Stimulated activated CD4-positive, alpha-beta T cell treated with anti-CD3 and anti-CD28 coated beads, Interleukin-1b, Interleukin-23, amount 100 ng/mL, for 4 hours (primary cell): ENCODE results near the gene FAF2.
"Not testable (repeated sequence)": the region's sequence is repeated elsewhere in the genome, so short reads cannot be mapped to it uniquely, and the experiment has no call there.

Experiments
- DNase-seq, 2 donors: peaks; one replicate each; pipeline ENCODE4 v3.0.0-alpha.2; 2020; ENCODE audit warnings: low read depth in 2 of 2

The FAF2 gene

DNA sequence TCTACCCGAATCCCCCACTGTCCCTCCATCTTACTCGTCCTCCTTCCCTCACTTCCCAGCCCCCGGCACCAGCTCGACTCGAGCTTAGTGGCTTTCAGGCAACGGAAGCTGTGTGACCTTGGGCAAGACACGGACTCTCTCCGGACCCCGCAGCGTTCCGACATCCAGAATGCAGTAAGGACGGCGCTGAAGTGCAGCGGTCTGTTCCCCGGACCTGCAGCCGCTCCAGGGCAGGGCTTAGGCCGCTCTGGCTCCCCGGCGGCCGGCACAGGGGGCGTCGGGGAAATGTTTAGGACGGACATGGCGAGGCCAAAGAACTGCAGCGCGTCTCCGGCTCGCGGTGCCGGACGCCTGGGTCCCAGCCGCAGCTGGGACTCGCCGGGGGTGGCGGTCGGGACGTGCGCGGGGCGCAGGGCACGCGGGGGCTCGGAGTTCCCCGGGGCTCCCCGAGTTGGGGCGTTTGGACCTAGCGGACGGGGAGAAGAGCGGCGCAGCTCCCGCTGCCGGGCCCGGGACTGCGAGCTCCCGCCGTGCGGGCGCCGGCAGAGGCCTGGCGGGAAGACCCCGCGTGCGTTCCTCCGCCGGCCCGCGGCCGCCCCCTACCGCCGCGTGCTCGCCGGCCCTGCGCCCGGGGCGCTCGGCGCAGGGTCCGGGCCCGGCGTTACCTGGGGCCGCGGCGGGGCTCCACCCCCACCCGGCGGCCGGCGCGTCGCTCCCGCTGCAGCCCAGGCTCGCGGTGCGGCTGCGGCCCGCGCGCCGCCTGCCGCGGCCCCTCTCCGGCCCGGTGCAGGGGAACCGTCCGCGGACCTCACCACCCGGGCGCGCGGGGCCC, 94.6 kb downstream of the FAF2 start:
- DNase-seq: no peak

DNA sequence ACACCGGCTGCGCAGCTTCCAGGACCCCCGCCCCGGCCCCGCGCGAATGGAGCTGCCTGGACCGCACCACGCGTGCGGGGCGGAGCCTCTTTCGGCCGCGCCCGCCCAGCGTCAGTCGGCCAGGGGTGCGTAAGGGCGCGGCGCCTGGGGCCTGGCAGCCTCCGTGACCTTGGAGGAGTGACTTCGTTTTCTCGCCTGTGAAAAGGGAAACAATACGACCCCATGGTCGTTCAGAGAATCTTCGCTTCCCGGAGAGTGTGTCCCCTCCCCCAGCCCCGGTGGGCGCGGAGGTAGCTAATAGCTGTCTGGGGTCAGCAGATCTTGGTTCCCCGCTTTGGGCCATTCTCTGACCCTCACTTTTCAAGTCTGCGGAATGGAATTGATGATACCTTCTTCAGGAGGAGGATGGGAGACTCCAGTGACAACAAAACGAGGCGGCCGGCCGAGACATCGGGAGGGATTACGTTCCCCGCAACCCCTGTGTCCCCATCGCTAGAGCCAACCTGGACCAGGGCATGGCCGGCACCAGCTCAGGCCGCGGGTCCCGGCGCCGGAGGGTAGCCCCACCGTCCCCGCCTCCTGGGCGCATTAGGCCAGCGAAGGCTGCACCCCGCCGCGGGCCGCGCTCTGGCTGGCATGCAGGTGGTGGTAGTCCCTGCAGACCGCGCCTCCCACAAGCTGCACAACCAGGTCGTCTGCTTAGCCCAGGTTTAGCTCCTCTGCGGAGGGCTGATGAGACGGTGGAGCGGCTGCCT, 95.4 kb downstream of the FAF2 start:
- DNase-seq: peak; percentile 43 to 73

DNA sequence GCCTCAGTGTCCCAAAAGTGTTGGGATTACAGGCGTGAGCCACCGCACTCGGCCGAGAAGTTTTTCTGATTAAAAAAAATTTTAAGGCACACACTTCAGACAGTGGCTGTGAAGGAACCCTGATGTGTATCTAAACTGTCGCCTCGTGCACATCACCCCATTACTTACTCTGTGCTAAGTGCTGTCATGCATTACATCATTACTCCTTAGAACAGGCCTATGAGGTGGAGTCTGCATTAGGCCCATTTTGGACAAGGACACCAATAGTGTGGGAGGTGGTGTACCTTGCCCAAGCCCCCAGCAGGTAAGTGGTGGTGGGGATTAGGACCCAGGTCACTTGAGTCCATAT, 97.2 kb downstream of the FAF2 start:
- no peak for DNase-seq

DNA sequence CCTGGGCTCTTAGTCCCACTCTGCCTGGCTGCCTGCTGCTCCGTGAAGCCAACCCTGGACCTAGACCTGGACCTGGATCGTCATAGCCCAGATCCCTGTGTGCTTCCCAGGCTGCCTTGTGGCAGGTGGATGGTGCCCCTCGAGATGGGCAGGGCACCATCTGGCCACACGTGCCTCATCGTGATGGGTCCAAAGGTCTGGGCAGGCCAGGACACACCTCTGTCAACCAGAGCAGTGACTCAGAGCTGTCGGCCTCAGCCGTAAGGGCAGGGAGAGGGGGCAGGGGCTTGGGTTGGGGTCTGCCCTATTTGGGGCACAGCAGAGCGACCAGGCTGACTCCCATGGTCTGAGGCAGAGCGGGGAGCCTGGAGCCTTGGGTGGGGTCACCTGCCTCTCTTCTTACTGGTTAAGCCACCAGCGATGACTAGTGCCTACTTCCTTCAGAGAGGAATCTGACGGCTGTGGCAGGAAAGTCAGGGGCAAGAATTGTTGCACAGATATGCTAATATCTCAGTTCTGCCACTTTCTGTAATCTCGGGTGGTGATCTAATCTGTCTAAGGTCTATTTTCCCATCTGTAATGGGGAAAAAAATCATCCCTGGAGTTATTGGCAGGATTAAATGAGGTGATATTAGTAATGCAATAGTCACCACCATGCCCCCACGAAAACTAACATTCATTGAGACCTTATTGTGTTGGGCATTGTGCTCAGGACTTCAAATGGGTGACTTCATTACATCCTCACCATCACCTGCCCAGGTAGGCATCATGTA, 97.7 kb downstream of the FAF2 start:
- DNase-seq: no peak

DNA sequence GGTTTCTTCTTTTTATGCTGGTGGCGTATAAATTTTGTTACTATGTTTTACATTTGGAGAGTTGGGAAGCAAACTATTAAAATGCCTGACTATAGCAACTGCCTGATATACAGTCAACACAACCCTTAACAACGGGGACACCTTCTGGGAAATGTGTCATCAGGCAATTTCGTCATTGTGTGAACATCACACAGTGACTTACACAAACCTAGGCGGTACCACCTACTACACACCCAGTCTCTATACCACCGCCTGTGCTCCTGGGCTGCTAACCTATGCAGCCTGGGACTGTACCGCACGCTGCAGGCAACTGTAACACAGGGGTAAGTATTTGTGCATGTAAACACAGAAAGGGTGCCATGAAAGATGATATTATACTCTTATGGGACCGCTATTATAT, 99.6 kb downstream of the FAF2 start:
- no peak for DNase-seq

DNA sequence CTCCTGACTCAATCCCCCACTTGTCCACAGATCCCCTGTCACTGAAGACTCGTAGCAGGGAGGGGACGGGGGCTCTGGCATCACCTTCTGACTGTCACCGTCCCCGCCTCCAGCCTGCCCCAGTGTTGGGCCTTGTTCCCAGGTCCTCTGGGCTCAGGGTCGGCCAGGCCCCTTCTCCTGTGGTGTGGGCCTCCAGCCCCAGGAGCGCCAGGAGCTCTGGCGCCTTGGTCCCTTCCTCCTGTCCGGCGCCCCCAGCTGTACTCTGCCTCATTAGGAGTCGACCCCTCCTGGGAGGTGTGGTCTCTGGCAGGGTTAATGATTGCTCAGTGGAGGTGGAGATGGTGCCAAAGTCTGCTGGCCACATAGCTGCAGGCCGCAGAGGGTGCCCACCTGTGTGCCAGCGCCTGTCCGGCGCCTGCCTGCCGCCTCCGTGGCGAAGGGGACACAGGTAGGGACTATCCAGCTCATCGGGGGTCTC, 100.8 kb downstream of the FAF2 start, which contains the start of gene CDHR2:
CDHR2 (plus strand) TSS at position 376 of the 478 bp plus-strand sequence. CDS start 16,011 bp downstream, outside the sequence.
- no peak for DNase-seq

DNA sequence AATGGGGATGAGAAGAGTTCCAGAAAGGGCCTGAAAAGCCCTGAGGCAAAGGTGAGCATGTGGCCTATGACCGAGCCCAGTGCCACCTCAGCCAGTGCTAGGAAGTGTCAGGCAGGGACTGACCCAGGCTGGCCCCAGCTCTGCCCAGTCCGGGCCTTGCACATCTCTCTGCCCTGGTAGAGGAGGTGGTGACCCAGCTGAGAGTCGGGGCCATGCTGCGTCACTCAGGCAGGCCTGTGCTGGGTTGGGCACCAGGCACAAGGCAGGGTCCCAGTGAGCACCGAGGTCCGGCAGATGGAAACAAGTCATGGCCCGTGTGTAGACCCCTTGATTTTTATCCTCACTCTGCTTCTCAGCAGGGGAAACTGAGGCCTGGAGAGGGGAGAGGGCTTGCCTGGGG, 101.7 kb downstream of the FAF2 start:
- DNase-seq: no peak

DNA sequence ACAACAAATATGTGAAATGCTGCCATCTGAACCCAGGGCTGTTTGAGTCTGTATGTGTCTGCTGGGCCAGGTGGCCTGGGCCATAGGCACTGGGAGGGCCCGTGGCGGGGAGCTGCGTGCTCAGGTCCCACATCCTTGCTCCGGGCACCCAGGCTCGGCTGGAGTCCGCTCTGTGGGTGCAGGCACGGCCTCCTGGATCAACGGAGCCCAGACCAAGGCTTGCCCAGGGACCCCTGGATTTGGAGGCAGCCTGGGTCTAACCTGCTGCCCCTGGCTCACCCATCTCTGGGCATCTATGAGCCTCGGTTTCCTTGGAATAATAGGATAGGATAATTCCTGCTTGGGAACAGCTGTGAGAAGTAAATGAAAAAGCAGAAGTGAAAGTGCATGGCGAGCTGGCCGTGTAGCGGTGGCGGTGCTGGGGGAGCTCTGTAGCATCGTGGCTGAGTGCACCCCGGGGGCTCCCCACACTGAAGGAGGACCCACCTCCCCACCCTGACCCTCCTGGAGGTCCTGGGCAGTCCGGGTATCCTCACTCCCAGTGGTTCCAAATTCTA, 102.2 kb downstream of the FAF2 start:
- DNase-seq: no peak

DNA sequence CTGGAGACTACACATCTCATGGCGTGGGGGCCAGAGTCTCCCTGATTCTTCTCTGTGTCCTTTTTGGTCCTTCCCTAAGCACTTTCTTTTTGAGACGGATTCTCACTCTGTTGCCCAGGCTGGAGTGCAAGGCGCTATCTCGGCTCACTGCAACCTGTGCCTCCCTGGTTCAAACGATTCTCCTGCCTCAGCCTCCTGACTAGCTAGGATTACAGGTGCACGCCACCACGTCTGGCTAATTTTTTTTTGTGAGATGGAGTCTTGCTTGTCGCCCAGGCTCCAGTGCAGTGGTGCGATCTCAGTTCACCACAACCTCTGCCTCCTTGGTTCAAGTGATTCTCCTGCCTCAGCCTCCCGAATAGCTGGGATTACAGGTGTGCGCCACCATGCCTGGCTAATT, 102.8 kb downstream of the FAF2 start:
- DNase-seq: not testable (repeated sequence)

DNA sequence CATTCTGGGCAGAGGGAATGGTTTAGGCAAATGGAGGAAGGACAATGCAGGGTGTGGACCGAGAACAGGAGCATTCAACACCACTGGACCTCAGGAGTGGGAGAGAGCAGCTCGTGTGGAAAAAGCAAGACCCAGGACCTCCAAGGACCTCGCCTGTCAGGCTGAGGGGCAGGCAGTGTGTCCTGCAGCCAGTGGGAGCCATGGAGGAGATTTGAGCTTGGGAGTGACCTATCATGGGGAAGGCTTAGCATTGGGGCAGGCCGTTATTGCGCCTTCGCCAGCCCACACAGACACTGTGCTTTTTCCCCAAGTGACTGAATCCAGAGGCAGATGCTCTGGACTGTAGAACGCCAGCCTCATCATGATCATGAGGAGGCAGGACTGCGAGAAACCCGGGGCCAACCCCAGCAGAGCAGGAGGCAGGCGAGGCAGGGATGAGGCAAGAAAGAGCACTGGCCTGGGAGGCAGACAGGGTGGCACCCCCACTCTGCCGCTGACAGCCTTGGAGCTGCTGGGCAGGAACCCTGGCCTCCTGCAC, 104.2 kb downstream of the FAF2 start:
- DNase-seq: no peak

DNA sequence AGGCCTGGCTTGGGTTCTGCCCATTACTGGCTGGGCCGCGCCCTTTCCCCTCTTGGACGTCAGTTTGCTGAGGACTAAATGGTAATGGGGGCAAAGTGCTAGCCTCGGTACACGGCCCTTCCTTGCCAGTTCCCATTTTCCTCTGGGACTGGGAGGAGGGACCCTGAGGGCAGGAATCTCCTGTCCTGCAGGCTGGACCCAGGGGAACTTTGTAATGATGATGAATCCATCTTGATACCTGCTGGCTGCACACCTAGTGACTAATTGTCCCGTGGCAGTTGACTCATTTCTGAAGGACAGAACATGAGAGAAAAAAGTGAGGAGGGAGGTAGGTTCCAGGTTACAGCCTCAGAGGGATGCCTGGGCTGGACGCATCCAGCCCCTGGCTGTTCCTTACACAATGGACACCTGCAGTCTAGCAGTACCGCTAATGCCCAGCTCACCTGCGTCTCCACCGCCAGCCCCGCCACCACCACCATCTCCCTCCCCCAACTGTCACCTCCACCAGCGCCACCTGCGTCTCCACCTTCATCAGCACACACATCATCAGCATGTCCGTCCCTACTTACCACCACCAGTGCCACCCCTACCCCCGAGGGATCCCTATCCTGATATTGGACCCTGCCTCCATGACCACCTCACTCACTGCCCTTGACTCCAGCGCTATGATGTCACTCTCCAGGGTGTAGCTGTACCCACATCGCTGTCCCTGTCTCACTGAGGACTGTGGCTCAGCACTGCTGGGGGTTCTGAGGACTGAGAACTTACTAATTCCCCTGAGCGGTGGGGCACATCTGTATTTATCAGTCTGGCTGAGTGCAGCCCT, 105.3 kb downstream of the FAF2 start:
- DNase-seq: no peak

DNA sequence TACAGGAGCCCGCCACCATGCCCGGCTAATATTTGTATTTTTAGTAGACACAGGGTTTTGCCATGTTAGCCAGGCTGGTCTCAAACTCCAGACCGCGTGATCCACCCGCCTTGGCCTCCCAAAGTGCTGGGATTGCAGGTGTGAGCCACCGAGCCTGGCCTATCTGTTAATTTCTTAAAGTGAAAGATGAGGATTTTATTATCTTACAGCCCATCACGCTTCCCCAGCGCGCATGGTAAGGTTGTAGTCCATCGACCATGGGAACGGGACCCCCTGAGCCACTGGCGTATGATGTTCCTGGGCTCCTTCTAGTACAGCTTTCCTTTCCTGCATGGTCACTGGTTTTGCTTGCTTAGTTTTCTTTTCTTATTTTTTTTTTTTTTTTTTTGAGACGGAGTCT, 109.7 kb downstream of the FAF2 start:
- DNase-seq: no peak
